Upper lobe of left lung (tissue), 6 donors: ENCODE measurements around the gene OR13J1. TPM values are rescaled to one million over a fixed set of nuclear protein-coding genes. Genes with fewer than 3 reads are reported as not detected.
A peak's percentile ranks its signal among the peaks of the same experiment; 100 is the strongest.

Source experiments
- ATAC-seq, 2 donors: fragments of 200-7000 bp; cut with Tn5 transposase; one replicate each; pipeline ENCODE4 v1.9.1; 2022; ENCODE audit warnings: mild to moderate bottlenecking in 2 of 2, moderate library complexity in 2 of 2; ENCODE audit not compliant: low FRiP score in 2 of 2
- DNase-seq, 2 donors: peaks; one replicate each; pipeline ENCODE4 v3.0.0-alpha.2; 2019 to 2020
- H3K27ac ChIP-seq, 4 donors: fragments of 200-600 bp; sonication (generic); one replicate each; pipeline ENCODE4 v1.5.1; 2016 to 2019
- H3K27me3 ChIP-seq, 4 donors: fragments of 200-600 bp; sonication (generic); one replicate each; pipeline ENCODE4 v1.5.1; 2017 to 2019
- H3K36me3 ChIP-seq, 4 donors: fragments of 200-600 bp; sonication (generic); one replicate each; pipeline ENCODE4 v1.5.1; 2016 to 2019
- H3K4me1 ChIP-seq, 4 donors: fragments of 200-600 bp; sonication (generic); one replicate each; pipeline ENCODE4 v1.5.1; 2018 to 2019
- H3K4me3 ChIP-seq, 4 donors: fragments of 200-600 bp; sonication (generic); one replicate each; pipeline ENCODE4 v1.5.1; 2017 to 2019; ENCODE audit warnings: mild to moderate bottlenecking in 2 of 4, moderate library complexity in 1 of 4
- H3K9me3 ChIP-seq, 4 donors: fragments of 200-600 bp; sonication (generic); one replicate each; pipeline ENCODE4 v1.5.1; 2018 to 2019
- CTCF ChIP-seq, 6 experiments: fragments of 450-650 bp in 4 of 6; fragments of 200-600 bp in 2 of 6; sonication (generic) in 2 of 6; IDR thresholded peaks; one replicate each; pipeline ENCODE4 v1.5.1; 2016 to 2019; ENCODE audit warnings: antibody characterized with exemption in 6 of 6
- EP300 ChIP-seq, 4 donors: sonication (generic); formaldehyde crosslinking; IDR thresholded peaks; one replicate each; pipeline ENCODE4 v1.5.1; 2017; ENCODE audit warnings: antibody characterized with exemption in 4 of 4, control low read depth in 2 of 4
- POLR2A ChIP-seq, 4 donors: fragments of 450-650 bp; IDR thresholded peaks; one replicate each; pipeline ENCODE4 v1.5.1; 2016 to 2017; ENCODE audit warnings: antibody characterized with exemption in 4 of 4, mild to moderate bottlenecking in 2 of 4
- POLR2AphosphoS5 ChIP-seq, 2 donors: sonication (generic); formaldehyde crosslinking; IDR thresholded peaks; one replicate each; pipeline ENCODE4 v1.5.1; 2017; ENCODE audit warnings: antibody characterized with exemption in 2 of 2
- WGBS, 2 donors: methylation state at CpG; one replicate each; pipeline ENCODE4 v1.1.5; 2017 to 2018; 5-methylcytosine and 5-hydroxymethylcytosine counted together
- total RNA-seq, 6 donors: library from RNA; depleted of rRNA in 4 of 6; stranded (reverse); fragments of >200 nt in 4 of 6; gene quantifications; one replicate each; pipeline versions ENCODE4 v1.1.0 to v1.2.1, GENCODE V29; 2016 to 2021
- donor health status: DM: no; HTN: no; CAD: no; lungs with moderate emphysema.
- donor health status: DM: no; HTN: yes; CAD: no; lungs with severe emphysema.

The OR13J1 gene
- total RNA-seq, 6 donors from 2014 or later, result not detected

- WGBS, 2 donors, result 84 to 89% methylated on average over 6 to 8 of the region's 8 CpGs
- no peaks in the 10 kb centered on the region for H3K36me3 ChIP-seq
- DNase-seq (peak in 1 of 2 donors; percentile 10), ATAC-seq (no peak)
- no peak overlapping the region for H3K27ac ChIP-seq
- no peak for TF ChIP-seq CTCF (IDR thresholded peaks at IDR 0.05)
- no peak for TF ChIP-seq EP300 (IDR thresholded peaks at IDR 0.05)
- TF ChIP-seq POLR2AphosphoS5 (IDR thresholded peaks at IDR 0.05), result no peak
- TF ChIP-seq POLR2A (IDR thresholded peaks at IDR 0.05), result no peak
- H3K4me3 ChIP-seq, result no peak overlapping the region
- no peaks in the 10 kb centered on the region for H3K9me3 ChIP-seq
- no peaks in the 10 kb centered on the region for H3K27me3 ChIP-seq
- peaks cover 0 to under 1% (median 0%) of the 10 kb centered on the region in 4 donors for H3K4me1 ChIP-seq
Measured at GRCh38 chr9:35864695-35865255, 5.4 kb downstream of the OR13J1 start.

- 68 to 74% methylated on average over 3 to 8 of the region's 8 CpGs for WGBS, 2 donors
- H3K27me3 ChIP-seq, result no peaks in the 10 kb centered on the region
- H3K36me3 ChIP-seq, result no peaks in the 10 kb centered on the region
- H3K9me3 ChIP-seq, result no peaks in the 10 kb centered on the region
- ATAC-seq (no peak), DNase-seq (no peak)
- no peak overlapping the region for H3K27ac ChIP-seq
- no peak overlapping the region for H3K4me3 ChIP-seq
- peaks cover 0 to 3% (median 0%) of the 10 kb centered on the region in 4 donors for H3K4me1 ChIP-seq
- TF ChIP-seq POLR2AphosphoS5 (IDR thresholded peaks at IDR 0.05) (no peak), EP300 (IDR thresholded peaks at IDR 0.05) (no peak), POLR2A (IDR thresholded peaks at IDR 0.05) (no peak), CTCF (IDR thresholded peaks at IDR 0.05) (no peak)
Measured at GRCh38 chr9:35863583-35863982, 6.6 kb downstream of the OR13J1 start.

GRCh38 chr9:35862328-35862727 lies 7.9 kb downstream of the OR13J1 start:
- DNase-seq (no peak), ATAC-seq (no peak)
- H3K9me3 ChIP-seq, result no peaks in the 10 kb centered on the region
- H3K27me3 ChIP-seq, result no peaks in the 10 kb centered on the region
- no peak for TF ChIP-seq POLR2AphosphoS5 (IDR thresholded peaks at IDR 0.05)
- no peak for TF ChIP-seq EP300 (IDR thresholded peaks at IDR 0.05)
- TF ChIP-seq CTCF (IDR thresholded peaks at IDR 0.05), result no peak
- TF ChIP-seq POLR2A (IDR thresholded peaks at IDR 0.05), result no peak
- peaks cover 0 to 3% (median 0%) of the 10 kb centered on the region in 4 donors for H3K4me1 ChIP-seq
- H3K36me3 ChIP-seq, result no peaks in the 10 kb centered on the region
- H3K27ac ChIP-seq, result no peak overlapping the region
- WGBS, 2 donors, result 78 to 80% methylated on average over 4 of the region's 4 CpGs
- H3K4me3 ChIP-seq, result no peak overlapping the region

DNA sequence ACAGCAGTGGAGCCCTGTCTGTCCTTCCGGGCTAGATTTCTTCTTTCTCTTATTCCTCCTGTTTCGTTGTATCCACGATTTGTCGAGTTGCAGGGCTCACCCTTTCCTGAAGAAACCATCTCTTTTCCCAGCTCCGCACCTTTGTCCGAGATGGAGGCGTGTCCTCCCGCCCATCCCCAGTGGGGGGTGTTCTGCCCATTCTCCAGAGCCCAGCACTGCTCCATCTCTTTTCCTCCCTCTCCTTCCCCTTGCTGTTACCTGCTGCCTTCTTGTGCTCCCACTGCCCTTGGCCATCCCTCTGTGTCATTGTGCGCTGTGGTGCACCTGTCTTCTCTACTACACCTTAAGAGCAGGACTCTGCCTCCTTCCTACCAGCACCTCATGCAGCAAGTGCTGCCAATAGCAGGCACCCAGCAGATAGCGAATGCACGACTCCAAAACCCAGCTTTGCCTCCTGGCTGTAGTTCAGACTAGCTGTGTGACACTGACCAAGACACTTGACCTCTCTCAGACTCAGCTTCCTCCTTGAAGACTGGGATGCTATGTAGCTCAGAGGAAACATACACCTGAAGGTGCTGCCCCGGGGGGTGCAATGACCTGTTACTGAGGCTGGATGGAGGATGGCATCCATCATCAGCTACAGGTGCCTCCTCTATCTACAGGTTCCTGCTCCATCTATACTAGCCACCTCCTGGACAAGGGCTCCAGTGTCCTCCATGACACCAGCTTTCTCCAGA lies 8.9 kb downstream of the OR13J1 start:
- TF ChIP-seq CTCF (IDR thresholded peaks at IDR 0.05) (no peak), POLR2AphosphoS5 (IDR thresholded peaks at IDR 0.05) (no peak), EP300 (IDR thresholded peaks at IDR 0.05) (no peak), POLR2A (IDR thresholded peaks at IDR 0.05) (no peak)
- H3K27me3 ChIP-seq, result no peaks in the 10 kb centered on the region
- H3K36me3 ChIP-seq, result no peaks in the 10 kb centered on the region
- no peak overlapping the region for H3K4me3 ChIP-seq
- H3K27ac ChIP-seq, result no peak overlapping the region
- DNase-seq (no peak), ATAC-seq (no peak)
- H3K4me1 ChIP-seq, result peaks cover 0 to 3% (median 0%) of the 10 kb centered on the region in 4 donors
- 74 to 75% methylated on average over 12 of the region's 12 CpGs for WGBS, 2 donors
- H3K9me3 ChIP-seq, result no peaks in the 10 kb centered on the region
